Activated CD4-positive, CD25-positive, alpha-beta regulatory T cell treated with anti-CD3 and anti-CD28 coated beads, Interleukin-2, amount 50 U/mL, for 24 hours (primary cell): ENCODE data around the gene B4GALT5.
A peak's percentile ranks its signal among the peaks of the same experiment; 100 is the strongest.

ENCODE experiments used
- ATAC-seq, 2 donors: fragments of 150-1000 bp; cut with Tn5 transposase; one replicate each; pipeline ENCODE4 v1.10.0; 2021; ENCODE audit warnings: mild to moderate bottlenecking in 1 of 2, moderate library complexity in 1 of 2

B4GALT5 gene

DNA sequence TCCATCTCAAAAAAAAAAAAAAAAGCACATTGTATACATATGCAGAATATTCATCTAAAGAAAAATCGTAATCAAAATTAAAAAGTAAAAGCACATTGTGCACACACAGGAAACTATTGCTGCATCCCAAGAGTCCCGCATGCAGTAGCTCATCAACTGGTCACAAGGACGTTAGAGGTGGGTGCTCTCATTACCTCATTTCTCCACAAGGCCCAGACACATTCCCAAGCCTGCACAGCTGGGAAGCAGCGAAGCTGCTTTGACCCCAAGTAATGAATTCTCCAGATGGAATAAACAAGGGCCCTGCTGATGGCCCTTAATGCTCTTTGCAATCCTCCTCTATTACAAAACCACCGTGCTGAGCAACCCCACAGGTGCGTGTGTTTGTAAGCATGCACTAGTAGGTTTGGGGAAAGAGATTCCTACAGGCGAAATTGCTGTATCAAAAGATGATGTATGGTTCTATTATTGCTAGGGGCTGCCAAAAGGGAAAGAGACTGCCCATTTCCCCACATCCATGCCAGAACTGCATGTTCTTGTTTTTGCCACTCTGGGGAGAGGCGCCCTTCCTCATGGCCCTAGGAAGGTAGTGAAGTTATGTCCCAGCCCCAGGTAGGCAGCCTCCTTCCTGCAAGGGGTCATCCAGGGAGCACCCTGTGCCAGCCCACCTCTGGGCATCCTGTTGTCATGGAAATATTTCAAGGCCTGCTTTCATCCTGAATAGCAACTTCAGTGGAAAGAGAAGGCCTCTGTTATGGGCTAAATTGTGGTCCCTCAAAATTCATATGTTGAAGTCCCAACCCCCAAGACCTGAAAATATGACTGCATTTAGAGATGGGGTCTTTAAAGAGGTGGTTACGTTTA is 111.1 kb downstream of the B4GALT5 start:
- no peak for ATAC-seq

DNA sequence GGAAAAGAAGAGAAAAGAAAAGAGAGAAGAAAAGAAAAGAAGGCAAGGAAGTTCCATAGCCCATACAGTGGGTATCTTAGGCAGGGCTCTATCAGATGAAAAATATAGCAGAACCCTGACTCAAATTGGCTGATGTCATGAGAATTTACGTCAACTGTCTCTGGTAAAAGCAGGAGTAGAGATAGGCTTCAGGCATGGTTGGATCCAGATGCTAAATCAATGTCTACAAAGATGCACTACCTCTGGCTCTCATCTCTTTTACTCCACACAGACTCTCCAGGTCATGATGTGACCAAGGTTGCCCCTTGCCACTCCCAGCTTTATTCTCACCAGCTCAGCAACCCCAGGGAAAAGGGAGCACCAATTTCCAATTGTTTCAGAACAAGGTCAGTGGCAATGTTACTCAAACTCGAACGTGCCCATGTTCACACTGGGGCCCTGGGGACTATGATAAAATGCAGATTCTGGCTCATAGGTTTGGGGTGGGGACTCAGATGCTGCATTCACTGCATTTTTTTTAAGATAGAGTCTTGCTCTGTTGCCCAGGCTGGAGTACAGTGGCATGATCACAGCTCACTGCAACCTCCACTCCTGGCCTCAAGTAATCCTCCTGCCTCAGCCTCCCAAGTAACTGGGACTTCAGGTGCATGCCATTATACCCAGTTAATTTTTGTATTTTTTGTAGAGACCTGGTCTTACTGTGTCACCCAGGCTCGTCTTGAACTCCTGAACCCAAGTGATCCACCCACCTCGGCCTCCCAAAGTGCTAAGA is 112.3 kb downstream of the B4GALT5 start:
- no peak for ATAC-seq

DNA sequence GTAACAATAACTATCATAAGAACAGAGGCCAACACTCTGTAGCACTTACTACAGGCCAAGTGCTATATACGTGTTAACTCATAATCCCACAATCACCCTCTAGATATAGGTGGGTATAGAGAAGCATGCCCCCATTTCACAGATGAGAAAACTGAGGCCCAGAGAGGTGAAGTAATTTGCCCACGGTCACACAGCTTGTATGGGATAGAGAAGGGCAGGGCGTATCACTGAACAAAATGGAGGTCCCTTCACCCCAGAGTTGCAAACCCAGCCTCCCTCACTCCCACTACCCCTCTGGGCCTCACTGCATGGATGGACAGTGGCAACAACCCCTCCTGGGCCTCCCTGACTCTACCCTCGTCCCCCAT is 113.9 kb downstream of the B4GALT5 start:
- ATAC-seq: no peak

DNA sequence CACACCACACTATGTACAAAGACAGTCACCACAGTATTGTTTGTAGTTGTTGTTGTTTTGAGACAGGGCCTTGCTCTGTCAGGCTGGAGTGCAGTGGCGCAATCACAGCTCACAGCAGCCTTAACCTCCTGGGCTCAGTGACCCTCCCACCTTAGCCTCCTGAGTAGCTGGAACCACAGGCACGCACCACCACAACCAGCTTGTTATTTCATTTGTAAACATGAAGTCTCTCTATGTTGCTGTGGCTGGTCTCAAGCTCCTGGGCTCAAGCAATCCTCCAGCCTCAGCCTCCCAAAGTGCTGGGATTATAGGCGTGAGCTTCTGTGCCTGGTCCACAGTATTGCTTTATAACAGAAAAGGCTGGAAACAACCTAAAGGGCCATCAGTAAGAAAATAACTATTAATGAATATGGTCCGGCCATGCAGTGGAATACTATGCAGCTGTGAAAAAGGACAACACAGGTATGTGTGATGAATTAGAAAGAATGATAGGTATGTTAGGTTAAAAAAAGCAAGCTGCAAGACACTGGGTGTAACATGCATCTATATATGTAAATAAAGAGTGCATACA is 115.8 kb downstream of the B4GALT5 start:
- no peak for ATAC-seq

DNA sequence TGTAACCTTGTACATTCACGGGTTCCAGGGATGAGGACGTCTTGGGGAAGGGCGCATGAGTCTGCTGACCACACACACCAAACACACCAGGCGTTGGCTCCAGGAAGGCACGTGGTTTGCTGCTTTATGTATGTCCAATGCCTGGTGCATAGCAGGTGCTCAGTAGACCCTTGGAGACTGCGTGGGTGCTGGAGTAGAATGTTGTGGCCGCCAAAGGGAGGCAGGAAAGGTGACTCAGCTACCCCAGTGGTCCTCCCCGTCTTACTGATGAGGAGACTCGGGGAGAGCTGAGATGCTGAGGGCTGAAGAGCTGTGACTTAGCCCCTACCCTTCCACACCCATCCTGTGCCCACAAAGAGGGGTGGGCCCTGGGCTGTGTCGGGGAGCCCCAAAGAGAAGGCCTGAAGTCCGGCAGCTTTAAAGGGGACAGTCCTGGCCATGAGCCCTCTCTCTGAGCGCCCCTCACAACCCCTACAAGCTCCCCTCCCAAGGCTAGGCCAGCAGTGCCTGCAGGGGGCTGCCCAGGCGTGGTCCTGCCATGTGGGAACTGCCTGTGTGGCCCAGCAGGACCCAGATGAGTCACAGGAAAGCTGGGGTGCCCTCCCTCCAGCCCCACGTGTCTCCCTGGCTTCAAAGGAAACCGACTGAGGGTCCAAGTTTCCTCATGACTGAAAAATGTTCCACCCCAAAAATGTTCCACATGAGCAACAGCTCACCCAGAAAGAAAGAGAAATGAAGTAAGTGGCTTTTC is 117.7 kb downstream of the B4GALT5 start:
- ATAC-seq: peak; percentile 44 to 49

DNA sequence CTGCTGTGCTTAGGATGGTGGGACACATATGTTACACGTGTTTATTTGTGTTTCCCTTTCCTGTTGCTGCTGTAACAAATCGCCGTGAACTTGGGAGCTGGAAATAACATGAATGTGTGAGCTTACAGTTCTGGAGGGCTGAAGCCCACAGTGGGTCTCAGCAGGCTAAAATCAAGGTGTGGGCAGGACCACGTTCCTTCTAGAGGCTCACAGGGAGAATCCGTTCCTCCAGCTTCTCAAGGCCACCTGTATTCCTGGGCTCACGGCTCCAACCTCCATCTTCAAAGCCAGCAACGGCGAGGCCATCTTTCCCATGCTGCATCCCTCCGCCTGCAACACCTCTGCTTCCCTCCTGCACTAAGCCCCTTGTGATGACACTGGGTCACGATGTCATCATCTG is 118.3 kb downstream of the B4GALT5 start:
- ATAC-seq: no peak

DNA sequence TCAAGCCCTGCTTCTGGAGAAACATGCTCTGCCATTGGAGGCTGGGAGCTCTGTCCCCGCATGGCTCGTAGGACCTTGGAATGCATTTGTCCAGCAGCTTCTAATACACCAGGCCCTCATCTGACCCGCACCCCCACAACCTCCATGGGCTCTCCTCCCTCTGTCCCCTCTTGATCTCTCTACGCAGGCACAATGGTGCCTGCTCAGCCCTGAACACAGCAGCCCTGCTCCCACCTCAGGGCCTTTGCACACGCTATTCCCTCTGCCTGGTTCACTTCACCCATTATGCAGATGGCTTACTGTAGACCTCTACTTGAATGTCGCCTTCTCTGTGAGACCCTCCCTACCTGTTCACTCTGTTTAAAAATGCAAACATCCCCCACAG is 118.8 kb downstream of the B4GALT5 start:
- no peak for ATAC-seq

DNA sequence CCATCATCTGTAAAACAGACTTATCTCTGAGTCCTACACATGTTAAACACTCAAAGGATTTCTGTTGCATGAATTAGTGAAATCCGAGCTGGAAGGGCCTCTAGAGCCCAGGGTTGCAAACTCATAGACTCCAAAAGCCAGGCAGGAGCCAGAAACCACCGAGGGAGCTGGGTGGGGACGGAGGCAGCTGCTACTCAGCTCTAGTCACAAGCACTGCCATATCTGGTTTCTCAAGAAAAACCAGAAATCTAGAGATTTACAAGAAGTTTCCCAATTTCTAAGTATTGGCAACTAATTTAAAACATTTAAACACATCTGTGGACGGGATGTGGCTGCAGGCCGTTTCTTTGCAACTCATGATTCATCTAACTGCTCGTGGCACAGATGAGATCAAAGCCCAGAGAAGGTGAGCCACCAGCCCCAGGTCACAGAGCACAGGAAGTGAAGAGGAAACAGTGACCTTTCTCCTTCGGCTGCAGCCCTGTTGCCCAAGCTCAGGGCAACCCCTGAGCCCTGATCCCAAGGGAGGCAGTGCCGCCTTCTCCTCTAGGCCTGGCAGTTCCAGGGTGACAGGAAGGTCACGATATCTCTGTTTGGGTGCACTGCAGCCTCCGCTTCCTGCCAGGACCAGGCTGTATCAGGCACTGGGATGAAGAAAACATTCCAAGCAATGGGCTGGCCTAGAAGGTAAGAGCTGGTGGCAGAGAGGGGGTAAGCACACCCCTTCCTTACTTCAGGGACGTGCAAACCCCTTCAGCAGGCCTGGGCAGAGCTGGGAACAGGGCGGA is 119.3 kb downstream of the B4GALT5 start:
- peak; percentile 77 to 79 for ATAC-seq

DNA sequence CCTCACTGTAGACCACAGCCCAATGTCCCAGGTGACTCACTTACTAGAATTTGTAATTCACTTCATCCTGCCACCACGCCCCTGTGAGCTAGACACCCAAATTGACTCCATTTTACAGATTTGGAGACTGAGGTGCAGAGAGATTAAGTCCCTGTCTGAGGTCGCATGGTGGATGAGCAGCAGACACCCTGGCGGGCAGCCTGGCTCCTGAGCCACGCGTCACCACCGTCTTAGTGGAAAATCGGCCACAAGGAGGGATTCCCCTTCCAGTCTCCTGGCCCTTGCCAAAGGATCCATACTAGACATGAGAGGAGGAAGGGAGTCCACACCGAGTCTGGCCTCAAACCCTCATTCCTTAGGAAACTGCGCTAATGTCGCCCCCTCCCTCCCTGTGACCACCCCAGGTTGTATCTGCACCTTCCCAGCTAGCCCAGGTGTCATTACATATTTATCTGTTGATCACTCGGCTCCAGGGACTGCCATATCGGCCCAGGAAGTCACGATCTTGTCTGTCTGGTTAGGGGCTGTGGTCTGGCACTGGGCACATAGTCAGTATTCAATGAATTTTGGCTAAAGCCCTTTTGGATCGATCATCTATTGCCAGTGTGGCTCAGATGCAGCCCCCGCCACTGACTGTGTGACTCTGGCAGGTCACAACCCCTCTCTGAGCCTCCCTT is 120.1 kb downstream of the B4GALT5 start:
- no peak for ATAC-seq

DNA sequence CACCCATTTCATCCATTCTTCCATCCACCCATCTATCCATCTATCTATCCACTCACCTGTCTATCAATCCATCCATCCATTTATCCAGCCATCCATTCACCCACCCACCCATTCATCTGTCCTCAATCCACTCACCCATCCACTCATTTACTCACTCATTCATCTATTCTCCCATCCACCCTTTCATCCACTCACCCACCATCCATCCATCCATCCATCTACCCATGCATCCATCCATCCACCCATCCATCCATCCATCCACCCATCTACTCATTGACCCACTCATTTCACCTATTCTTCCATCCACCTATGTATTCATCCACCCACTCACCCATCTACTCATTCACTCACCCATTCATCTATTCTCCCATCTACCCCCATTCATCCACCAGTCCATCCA is 121.6 kb downstream of the B4GALT5 start:
- ATAC-seq: no peak

DNA sequence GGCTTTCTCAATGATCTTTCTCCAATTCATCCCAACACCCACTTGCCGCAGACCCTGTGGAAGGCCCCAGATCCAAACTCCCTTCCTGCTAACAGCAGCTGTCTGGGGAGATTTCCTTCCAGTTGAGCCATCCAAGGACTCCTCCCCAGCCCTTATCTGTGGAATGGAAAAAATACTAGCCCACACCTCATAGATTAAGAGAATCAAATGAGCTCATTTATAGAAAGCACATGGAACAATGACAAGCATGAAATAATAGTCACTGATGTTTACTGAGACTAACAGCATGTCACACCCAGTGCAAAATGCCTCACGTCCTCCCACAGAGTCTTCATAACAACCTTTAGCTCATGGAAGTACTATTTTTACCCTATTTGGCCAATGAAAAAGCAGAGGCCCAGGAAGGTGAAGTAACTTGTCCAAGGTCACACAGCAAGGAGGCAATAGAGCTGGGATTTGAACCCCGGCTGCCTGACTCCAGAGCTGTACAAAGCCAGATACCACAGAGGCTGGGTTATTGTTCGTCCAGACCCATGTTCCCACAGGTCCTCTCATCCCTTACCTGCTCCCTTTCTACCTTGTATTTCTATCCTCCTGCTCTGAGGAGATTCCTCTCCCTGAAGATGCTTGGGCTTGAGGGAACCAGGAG is 122.3 kb downstream of the B4GALT5 start:
- ATAC-seq: peak; percentile 49 to 50

DNA sequence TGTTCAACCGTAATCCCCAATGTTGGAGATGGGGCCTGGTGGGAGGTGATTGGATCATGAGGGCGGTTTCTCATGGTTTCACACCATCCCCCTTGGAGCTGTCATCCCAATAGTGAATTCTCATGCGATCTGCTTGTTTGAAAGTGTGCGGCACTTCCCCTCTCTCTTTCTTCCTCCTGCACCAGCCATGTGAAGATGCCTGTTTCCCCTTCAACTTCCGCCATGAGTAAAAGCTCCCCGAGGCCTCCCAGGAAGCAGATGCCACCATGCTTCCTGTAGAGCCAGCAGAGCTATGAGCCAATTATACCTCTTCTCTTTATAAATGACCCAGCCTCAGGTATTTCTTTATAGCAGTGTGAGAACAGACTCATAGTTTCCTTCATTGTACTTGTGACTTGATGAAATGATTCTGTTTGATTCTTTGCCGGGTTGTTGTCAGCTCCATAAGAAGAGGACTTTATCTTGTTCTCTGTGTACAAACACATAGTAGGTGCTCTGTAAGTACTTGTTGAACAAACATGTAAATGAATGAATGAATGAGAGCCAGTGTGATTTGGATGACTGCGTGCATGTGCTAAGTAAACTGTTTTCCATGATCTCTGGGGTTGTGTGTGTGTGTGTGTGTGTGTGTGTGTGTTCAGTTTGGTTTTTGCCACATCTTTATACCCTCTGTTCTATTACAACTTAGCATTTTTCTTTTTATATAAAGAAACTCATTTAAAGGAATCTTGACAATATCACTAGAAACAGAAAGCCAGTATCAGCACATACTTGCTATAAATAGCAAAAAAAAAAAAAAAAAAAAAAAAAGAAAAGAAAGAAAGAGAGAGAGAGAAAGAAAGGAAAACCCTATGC is 123.3 kb downstream of the B4GALT5 start:
- no peak for ATAC-seq

DNA sequence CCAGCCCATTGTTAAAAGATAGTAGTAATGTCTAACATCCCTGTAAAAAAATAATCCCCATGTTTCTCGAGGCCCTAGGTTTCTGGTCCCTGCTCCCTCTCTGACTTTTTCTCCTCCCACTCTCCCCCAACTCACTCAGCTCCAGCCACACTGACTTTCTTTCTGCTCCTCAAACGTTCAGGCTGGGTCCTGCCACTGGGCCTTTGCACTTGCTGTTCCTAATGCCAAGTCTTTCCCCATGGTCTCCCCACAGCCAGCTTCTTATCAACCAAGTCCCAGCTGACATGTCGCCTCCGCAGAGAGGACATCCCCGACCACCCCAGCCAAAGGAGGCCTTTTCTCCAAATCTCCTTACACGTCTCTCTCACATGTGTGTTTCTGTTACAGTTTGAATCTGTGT is 123.9 kb downstream of the B4GALT5 start:
- no peak for ATAC-seq

DNA sequence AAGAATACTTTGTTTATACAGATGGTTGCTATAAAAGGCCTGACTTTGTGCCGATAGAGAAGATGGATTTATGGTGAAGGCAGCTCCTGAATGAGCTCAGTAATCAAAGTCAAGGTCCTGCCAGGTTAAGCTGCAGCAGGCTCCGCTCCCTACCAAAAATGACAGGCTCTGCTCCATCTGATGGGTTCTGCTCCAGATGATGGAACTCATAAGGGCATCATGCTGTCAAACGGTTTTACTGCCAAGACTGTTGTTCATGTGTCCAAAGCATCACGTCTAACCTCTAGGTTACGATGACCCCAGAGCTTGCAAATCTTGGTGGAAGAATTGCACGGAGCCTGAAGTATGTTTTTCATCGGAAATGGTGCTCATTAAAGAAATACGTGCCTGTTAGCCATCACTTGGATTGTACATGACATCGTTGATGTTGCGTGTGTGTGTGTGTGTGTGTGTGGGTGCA is 126.5 kb downstream of the B4GALT5 start:
- ATAC-seq: no peak

DNA sequence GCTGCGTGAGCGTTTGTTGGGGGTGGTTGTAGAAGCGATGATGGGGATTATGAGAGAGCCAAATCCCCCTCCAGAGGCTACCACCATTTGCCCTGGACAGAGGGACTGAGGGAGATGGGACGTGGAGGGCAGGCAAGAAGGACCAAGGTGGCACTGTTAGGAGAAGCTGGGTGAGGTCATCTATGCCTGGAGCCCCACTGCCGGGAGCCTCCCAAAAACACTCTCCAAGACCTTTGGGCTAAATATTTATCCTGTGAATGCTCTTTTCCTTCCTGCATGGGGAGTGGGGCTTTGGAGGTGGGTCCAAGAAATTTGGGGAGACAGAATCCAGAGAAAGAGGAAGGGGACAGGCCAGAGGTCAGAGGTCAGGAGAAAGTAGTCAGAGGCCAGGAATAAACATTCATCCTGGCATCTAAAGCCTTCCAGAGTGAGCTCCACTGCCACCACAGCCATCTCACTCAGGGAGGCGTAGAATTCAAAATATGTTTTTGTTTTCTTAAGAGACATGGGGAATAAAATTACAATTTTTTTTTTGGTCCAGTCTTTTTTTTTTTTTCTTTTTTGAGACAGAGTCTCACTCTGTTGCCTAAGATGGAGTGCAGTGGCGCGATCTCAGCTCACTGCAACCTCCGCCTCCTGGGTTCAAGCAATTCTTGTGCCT is 128.0 kb downstream of the B4GALT5 start:
- no peak for ATAC-seq

DNA sequence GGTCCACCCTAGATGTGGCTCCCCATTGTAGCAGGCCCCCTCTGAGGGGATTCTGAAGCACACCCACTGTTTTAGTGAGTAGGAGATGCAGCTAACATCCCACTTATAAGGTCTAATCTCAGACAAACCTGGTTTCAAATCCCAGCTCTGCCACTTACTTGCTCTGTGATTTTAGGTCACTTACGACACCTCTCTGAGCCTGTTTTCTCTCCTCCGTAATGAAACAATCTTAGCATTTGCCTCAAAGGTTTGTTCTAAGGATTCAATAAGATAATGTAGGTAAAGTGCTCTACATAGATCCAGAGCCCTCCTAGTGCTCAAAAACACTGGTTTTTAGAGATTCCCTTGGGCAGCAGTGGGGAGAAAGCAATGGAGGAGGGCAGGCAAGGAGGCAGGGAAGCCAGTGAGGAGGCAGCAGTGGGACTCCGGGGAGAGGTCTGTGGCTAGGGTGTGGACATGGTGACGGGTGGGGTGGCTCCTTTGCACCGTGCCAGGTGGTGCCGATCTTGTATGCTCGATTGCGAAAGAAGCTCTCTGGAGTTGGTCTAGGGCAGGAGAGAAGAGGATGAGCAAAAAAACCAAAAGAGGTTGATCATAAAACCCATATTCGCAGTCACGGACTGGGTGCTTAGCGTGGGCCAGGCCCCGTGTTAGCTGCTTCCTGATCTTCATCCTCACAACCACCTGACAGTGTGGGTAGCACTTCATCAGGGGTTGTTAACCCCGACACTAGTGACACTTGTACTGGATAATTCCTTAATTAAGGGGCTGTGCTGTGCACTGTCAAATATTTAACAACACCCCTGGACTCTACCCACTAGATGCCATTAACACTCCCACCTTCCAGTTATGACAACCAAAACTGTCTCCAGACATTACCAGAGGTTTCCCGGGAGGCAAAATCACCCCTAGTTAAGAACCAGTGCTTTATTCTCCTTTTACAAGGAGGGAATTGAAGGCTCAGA is 129.0 kb downstream of the B4GALT5 start:
- no peak for ATAC-seq

DNA sequence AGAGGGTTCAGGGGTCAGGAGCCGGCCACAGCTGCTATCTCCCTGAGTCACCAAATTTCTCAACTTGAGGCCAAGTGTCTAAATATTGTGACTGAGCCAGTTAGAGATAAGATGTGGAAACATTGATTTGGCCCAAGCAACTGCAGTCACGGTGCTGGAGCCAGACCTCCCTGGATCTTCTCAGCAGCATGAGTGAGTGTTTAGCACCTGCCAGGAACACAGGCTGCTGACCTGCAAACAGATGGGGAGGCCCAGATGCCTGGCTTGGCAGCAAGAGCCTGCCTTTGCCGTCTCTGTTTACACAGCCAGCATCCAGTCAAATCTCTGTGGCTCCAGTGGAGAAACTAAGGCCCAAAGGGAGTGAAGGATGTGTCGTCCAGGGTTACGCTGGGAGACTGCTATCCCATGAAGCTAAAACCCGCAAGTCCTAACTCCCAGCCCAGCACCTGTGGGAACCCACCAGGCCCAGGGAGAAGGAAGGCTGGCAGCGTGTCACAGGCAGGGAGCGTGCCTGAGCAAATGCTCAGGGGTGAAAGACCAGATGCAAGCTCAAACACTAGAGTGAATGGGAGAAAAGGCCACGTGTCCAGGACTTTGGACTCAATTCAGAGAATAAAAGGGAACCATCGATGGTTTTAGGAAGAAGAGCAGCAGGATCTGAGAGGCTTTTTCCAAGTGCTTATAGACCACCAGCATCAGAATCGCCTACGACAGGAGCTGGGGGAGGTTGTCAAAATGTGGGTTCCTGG is 129.8 kb downstream of the B4GALT5 start:
- ATAC-seq: no peak

DNA sequence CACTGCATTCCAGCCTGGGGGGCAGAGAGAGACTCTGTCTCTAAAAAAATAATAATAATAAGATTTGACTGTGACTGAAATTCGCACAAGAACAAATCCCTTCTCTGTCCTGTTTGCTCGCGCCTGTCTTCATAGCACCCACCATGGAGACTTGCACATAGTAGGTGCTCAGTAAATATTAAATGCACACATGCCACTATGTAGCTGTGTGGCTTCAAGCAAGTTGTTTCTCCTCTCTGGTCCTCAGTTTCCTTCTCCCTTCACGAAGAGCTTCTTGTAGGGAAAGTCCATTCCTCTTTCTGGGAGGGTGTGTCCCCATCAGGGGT is 130.4 kb downstream of the B4GALT5 start:
- ATAC-seq: no peak
